ENCODE data around the gene DCC. TPM values are rescaled to one million over a fixed set of nuclear protein-coding genes. Genes with fewer than 3 reads are reported as not detected.
A peak's percentile ranks its signal among the peaks of the same experiment; 100 is the strongest.

Gene DCC
- total RNA-seq, 1 experiment from 2014 or later, result 0.39 TPM

DNA sequence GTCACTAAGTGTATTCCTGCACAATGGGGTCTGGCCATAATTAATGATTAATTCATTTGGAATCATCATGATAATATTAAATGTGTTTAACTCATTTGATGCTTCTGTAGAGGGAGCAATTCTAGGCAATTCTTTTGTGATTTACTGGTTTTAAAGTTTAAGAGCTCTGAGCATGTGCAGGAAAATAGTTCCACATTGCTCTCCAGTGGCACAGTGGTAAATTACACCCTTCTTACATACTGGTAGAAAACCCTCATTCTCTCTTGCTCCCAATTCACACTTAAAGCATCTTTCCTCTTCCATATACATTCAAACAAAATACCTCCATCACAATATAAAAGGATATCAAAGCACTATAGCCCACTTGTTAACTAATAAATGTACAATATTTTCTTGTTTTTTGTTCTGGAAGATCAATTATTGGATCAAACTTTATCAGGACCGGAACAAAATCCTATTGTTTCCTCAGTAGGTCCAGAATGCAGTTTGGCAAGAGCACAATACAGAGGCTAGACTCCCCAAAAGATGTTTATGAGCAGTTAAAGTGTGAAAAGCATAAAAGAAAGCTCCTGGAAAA is 1040.2 kb downstream of the DCC start:
- DNase-seq, result peak in 1 of 2 experiments; percentile 5
- no peaks in the 10 kb centered on the region for H3K4me1 Mint-ChIP-seq (ENCODE audit: low read depth, unreplicated experiment)
- Histone ChIP-seq H3K9me3 (no peaks in the 10 kb centered on the region), H3K4me1 (no peaks in the 10 kb centered on the region), H3K36me3 (ENCODE audit: control insufficient read depth, insufficient read depth, low read length) (no peaks in the 10 kb centered on the region), H3K4me3 (ENCODE audit: low read depth, low read length) (no peak overlapping the region), H3K27me3 (replicated peaks; ENCODE audit: control insufficient read depth, insufficient read depth, low read length) (no peaks in the 10 kb centered on the region)
- TF ChIP-seq, protein P1, sequence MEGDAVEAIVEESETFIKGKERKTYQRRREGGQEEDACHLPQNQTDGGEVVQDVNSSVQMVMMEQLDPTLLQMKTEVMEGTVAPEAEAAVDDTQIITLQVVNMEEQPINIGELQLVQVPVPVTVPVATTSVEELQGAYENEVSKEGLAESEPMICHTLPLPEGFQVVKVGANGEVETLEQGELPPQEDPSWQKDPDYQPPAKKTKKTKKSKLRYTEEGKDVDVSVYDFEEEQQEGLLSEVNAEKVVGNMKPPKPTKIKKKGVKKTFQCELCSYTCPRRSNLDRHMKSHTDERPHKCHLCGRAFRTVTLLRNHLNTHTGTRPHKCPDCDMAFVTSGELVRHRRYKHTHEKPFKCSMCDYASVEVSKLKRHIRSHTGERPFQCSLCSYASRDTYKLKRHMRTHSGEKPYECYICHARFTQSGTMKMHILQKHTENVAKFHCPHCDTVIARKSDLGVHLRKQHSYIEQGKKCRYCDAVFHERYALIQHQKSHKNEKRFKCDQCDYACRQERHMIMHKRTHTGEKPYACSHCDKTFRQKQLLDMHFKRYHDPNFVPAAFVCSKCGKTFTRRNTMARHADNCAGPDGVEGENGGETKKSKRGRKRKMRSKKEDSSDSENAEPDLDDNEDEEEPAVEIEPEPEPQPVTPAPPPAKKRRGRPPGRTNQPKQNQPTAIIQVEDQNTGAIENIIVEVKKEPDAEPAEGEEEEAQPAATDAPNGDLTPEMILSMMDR (IDR thresholded peaks at IDR 0.05; ENCODE audit: insufficient read depth in 1 of 2, low read depth in 1 of 2, low read length in 1 of 2, severe bottlenecking in 1 of 2, unreplicated experiment in 1 of 2), result peak; percentile 20 to 36
- H3K27ac Mint-ChIP-seq (ENCODE audit: unreplicated experiment), result no peak overlapping the region
- intact Hi-C loops (cut with micrococcal nuclease; ENCODE audit: unreplicated experiment), result no loop called here
- H3K4me3 Mint-ChIP-seq (ENCODE audit: unreplicated experiment), result no peak overlapping the region
- no peaks in the 10 kb centered on the region for H3K27me3 Mint-ChIP-seq (ENCODE audit: insufficient read depth, unreplicated experiment)
- CTCF ChIA-PET, result interaction anchor here (1.0 kb wide), 1 partner anchor 663 kb away, joined by 3 read pairs; no protein-coding TSS in a partner anchor
- no peaks in the 10 kb centered on the region for H3K9me3 Mint-ChIP-seq (ENCODE audit: unreplicated experiment)
- no peaks in the 10 kb centered on the region for H3K36me3 Mint-ChIP-seq (ENCODE audit: insufficient read depth, unreplicated experiment)
- POLR2A ChIA-PET, result no interaction called here
- no TSS peak for BruUV-seq (replicated peaks)

DNA sequence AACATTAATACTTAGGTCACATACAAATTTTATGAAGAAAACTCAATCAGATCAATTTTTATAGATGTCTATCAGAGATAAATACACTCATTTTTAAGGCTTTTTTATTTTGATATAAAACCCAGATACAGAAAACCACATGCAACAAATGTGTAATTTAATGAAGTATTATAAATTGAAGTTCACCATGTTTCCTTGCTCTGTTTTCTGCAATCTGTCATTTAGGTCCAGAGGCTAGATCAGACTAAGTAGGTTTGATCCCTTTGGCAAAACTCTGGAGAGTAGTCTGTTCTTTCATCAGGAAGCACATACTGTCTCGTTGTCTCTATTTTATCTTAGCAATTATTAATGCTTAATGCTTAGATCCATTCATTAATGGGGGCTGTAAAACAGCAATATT is 1042.9 kb downstream of the DCC start:
- no peaks in the 10 kb centered on the region for H3K9me3 Mint-ChIP-seq (ENCODE audit: unreplicated experiment)
- CTCF ChIA-PET, result no interaction called here
- TF ChIP-seq, protein P1 (IDR thresholded peaks at IDR 0.05; ENCODE audit: insufficient read depth in 1 of 2, low read depth in 1 of 2, low read length in 1 of 2, severe bottlenecking in 1 of 2, unreplicated experiment in 1 of 2), result no peak
- BruUV-seq (replicated peaks), result no TSS peak
- DNase-seq, result no peak
- no peaks in the 10 kb centered on the region for H3K4me1 Mint-ChIP-seq (ENCODE audit: low read depth, unreplicated experiment)
- H3K27me3 Mint-ChIP-seq (ENCODE audit: insufficient read depth, unreplicated experiment), result no peaks in the 10 kb centered on the region
- H3K27ac Mint-ChIP-seq (ENCODE audit: unreplicated experiment), result no peak overlapping the region
- POLR2A ChIA-PET, result no interaction called here
- intact Hi-C loops (cut with micrococcal nuclease; ENCODE audit: unreplicated experiment), result no loop called here
- Histone ChIP-seq H3K36me3 (ENCODE audit: control insufficient read depth, insufficient read depth, low read length) (no peaks in the 10 kb centered on the region), H3K4me1 (no peaks in the 10 kb centered on the region), H3K9me3 (no peaks in the 10 kb centered on the region), H3K4me3 (ENCODE audit: low read depth, low read length) (no peak overlapping the region), H3K27me3 (replicated peaks; ENCODE audit: control insufficient read depth, insufficient read depth, low read length) (no peaks in the 10 kb centered on the region)
- H3K36me3 Mint-ChIP-seq (ENCODE audit: insufficient read depth, unreplicated experiment), result no peaks in the 10 kb centered on the region
- H3K4me3 Mint-ChIP-seq (ENCODE audit: unreplicated experiment), result no peak overlapping the region

DNA sequence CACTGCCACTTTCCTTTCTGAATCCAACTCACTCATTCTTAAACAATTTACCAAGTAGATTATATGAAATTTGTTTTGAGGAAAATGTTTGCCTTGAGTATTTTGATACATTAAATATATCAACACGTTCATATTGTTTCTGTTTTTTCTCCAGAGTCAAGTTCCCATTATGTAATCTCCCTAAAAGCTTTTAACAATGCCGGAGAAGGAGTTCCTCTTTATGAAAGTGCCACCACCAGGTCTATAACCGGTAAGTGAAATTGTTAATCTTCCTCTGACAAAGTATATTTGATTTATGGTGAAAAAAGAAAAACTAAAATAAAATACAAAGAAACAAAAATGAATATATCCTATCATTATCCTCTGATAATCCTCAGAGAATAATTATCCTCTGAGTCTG is 1045.9 kb downstream of the DCC start:
- no peaks in the 10 kb centered on the region for H3K27me3 ChIP-seq (replicated peaks; ENCODE audit: control insufficient read depth, insufficient read depth, low read length)
- no peaks in the 10 kb centered on the region for H3K4me1 ChIP-seq
- Mint-ChIP-seq H3K4me3 (ENCODE audit: unreplicated experiment) (no peak overlapping the region), H3K9me3 (ENCODE audit: unreplicated experiment) (no peaks in the 10 kb centered on the region), H3K27me3 (ENCODE audit: insufficient read depth, unreplicated experiment) (no peaks in the 10 kb centered on the region), H3K4me1 (ENCODE audit: low read depth, unreplicated experiment) (no peaks in the 10 kb centered on the region), H3K36me3 (ENCODE audit: insufficient read depth, unreplicated experiment) (no peaks in the 10 kb centered on the region), H3K27ac (ENCODE audit: unreplicated experiment) (no peak overlapping the region)
- no peaks in the 10 kb centered on the region for H3K9me3 ChIP-seq
- intact Hi-C loops (cut with micrococcal nuclease; ENCODE audit: unreplicated experiment), result no loop called here
- ChIA-PET CTCF (no interaction called here), POLR2A (no interaction called here)
- BruUV-seq (replicated peaks), result no TSS peak
- DNase-seq, result no peak
- H3K36me3 ChIP-seq (ENCODE audit: control insufficient read depth, insufficient read depth, low read length), result no peaks in the 10 kb centered on the region
- TF ChIP-seq, protein P1 (IDR thresholded peaks at IDR 0.05; ENCODE audit: insufficient read depth in 1 of 2, low read depth in 1 of 2, low read length in 1 of 2, severe bottlenecking in 1 of 2, unreplicated experiment in 1 of 2), result no peak
- no peak overlapping the region for H3K4me3 ChIP-seq (ENCODE audit: low read depth, low read length)

Data from Caco-2 (cell line).